Stimulated activated naive CD8-positive, alpha-beta T cell treated with anti-CD3 and anti-CD28 coated beads, Interleukin-15, Interleukin-2, amounts not matched to agents 100 ng/mL and 50 ng/mL, for 24 hours (primary cell): ENCODE results near the gene ALDH3A1.

Experiments used
- H3K27ac Mint-ChIP-seq: one replicate; pipeline ENCODE4 v1.8.0; 2021; ENCODE audit warnings: mild to moderate bottlenecking, mixed read lengths
- H3K27me3 Mint-ChIP-seq: one replicate; pipeline ENCODE4 v1.8.0; 2021; ENCODE audit warnings: mixed read lengths
- H3K36me3 Mint-ChIP-seq: one replicate; pipeline ENCODE4 v1.8.0; 2021; ENCODE audit warnings: low read depth, mixed read lengths
- H3K4me1 Mint-ChIP-seq: one replicate; pipeline ENCODE4 v1.8.0; 2021; ENCODE audit warnings: low read depth, mixed read lengths
- H3K4me3 Mint-ChIP-seq: one replicate; pipeline ENCODE4 v1.8.0; 2021; ENCODE audit warnings: mild to moderate bottlenecking, mixed read lengths
- H3K9me3 Mint-ChIP-seq: one replicate; pipeline ENCODE4 v1.8.0; 2021; ENCODE audit warnings: mixed read lengths

Gene ALDH3A1

DNA sequence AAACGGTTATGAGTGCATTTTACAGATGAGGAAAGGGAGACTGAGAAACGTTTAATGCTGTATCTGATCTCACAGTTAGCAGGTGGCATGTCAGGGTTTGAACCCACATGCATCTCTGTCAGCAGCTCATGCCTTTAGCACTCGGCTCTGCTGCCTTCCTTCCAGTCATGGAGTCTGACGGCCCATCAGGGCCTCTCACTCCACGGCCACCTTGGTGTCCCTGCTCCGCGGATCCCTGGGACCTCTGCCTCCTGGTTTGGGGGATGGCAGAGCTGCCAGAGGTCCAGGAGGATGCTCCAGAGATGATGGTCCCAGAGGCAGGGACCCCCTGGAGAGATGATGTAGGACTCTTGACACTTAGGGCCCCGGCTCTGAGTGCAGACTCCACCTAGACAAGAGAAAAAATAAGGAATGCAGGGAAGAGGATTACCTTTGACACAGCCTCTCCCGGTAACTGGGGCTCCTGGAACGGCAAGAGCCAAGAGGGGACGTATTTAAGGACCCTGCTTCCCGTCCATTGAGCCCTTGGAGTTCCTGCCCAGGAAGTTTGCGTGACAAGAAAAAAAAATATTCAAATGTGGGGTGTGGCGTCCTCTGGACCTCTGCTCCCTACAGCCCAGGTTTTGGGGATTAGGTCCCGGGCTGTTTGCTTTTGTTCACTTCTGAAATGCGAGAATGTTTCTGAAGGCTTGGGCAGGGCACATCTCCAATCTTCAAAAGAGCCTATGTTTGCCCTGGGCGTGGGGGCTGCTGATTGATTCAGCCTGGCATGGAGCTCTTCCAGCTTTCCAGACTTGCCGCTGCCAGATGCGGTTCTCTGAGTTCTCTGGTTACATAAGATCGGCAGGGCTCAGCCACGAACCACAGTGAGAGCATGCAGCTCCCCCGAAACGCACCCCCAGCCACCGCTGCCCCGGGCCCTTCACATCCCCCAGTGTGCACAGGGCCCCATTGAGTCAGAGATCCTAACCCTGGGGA is at the start of gene ALDH3A1:
TSS of gene ALDH3A1 (minus strand) at position 470 of the 978 bp plus-strand sequence. CDS start 3,169 bp downstream, outside the sequence.
- Mint-ChIP-seq H3K4me1 (no peaks in the 10 kb centered on the region), H3K9me3 (no peaks in the 10 kb centered on the region), H3K36me3 (no peaks in the 10 kb centered on the region)

DNA sequence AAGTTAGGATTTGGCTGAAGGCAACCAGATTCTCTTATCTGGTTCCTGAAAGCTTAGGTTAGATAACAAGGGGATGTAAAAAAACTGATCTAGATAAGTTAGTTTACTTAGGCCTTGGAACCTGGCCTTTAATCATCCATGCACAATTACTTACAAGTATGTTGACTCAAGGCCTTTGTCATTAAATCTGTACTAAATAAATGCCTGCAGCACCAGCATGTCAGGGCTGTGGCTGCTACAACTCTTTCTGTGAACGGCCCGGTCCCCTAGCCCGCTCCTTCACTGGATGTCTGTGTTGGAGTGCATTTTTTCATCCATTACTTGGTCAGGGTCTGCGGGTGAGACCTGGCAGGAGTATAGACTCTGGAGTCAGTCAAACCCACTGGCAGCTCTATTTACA is 48.4 kb upstream of the ALDH3A1 start:
- Mint-ChIP-seq H3K4me3 (no peak overlapping the region), H3K27ac (no peak overlapping the region), H3K9me3 (peaks cover 16% of the 10 kb centered on the region), H3K36me3 (peaks cover 73% of the 10 kb centered on the region), H3K4me1 (no peaks in the 10 kb centered on the region), H3K27me3 (no peaks in the 10 kb centered on the region)

More for the DNA sequence above, at the start of gene ALDH3A1:
- Mint-ChIP-seq H3K27ac (no peak within 1 kb of the TSS), H3K4me3 (no peak within 1 kb of the TSS), H3K27me3 (peaks cover 19% of the 10 kb centered on the region)

DNA sequence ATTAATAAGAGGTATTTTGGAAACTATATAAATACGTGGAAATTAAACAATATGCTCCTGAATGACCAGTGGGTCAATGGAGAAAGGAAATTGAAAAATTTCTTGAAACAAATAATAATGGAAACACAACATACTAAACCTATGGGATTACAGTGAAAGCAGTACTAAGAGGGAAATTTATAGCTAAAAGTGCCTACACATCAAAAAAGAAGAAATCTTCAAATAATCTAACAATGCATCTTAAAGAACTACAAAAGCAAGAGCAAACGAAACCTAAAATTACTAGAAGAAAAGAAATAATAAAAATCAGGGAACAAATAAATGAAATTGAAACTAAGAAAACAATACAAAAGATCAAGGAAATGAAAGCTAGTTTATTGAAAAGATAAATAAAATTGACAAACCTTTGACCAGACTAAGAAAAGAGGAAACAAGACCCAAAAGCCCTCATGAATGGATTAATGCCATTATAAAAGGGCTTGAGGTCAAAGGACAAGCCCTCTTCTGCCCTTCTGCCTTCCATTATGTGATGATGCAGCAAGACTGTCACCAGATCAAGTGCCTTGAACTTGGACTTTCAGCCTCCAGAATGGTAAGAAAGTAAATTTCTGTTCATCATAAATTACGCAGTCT is 43.9 kb upstream of the ALDH3A1 start:
- no peaks in the 10 kb centered on the region for H3K4me1 Mint-ChIP-seq
- H3K4me3 Mint-ChIP-seq = no peak overlapping the region
- H3K27me3 Mint-ChIP-seq = no peaks in the 10 kb centered on the region
- no peak overlapping the region for H3K27ac Mint-ChIP-seq
- peaks cover 76% of the 10 kb centered on the region for H3K36me3 Mint-ChIP-seq
- H3K9me3 Mint-ChIP-seq = peaks cover 16% of the 10 kb centered on the region

DNA sequence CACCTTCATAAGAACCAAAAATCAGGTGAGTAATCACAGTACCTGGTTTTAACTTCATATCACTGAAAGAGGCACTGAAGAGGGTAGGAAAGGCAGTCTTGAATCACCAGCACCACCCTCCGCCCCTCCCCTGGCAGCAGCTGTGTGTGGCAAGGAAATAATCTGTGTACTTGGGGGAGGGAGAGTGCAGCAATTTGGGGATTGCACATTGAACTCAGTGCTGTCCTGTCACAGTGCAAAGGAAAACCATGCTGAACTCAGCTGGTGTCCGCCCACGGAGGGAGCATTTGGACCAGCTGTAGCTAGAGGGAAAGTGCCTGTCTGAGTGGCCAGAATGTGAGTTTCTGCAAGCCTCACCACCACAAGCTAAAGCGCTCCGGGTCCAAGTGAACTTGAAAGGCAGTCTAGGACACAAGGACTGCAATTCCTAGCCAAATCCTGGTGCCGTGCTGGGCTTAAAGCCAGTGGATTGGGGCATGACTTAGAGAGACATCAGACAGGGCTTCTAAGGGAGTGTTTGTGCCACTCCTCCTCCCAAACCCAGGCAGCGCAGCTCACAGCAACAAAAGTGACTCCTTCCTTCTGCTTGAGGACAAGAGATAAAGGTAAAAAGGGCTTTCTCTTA is 39.7 kb upstream of the ALDH3A1 start:
- no peak overlapping the region for H3K4me3 Mint-ChIP-seq
- no peaks in the 10 kb centered on the region for H3K27me3 Mint-ChIP-seq
- peaks cover 35% of the 10 kb centered on the region for H3K36me3 Mint-ChIP-seq
- no peak overlapping the region for H3K27ac Mint-ChIP-seq
- no peaks in the 10 kb centered on the region for H3K4me1 Mint-ChIP-seq
- H3K9me3 Mint-ChIP-seq = no peaks in the 10 kb centered on the region

GRCh38 chr17:19785854-19786253 is 37.8 kb upstream of the ALDH3A1 start:
- H3K9me3 Mint-ChIP-seq = no peaks in the 10 kb centered on the region
- no peaks in the 10 kb centered on the region for H3K27me3 Mint-ChIP-seq
- no peak overlapping the region for H3K4me3 Mint-ChIP-seq
- H3K4me1 Mint-ChIP-seq = no peaks in the 10 kb centered on the region
- no peak overlapping the region for H3K27ac Mint-ChIP-seq
- peaks cover 31% of the 10 kb centered on the region for H3K36me3 Mint-ChIP-seq

GRCh38 chr17:19781488-19782458 is 33.7 kb upstream of the ALDH3A1 start:
- Mint-ChIP-seq H3K4me1 (no peaks in the 10 kb centered on the region), H3K27me3 (no peaks in the 10 kb centered on the region), H3K36me3 (peaks cover 16% of the 10 kb centered on the region), H3K4me3 (no peak overlapping the region), H3K27ac (no peak overlapping the region), H3K9me3 (no peaks in the 10 kb centered on the region)

DNA sequence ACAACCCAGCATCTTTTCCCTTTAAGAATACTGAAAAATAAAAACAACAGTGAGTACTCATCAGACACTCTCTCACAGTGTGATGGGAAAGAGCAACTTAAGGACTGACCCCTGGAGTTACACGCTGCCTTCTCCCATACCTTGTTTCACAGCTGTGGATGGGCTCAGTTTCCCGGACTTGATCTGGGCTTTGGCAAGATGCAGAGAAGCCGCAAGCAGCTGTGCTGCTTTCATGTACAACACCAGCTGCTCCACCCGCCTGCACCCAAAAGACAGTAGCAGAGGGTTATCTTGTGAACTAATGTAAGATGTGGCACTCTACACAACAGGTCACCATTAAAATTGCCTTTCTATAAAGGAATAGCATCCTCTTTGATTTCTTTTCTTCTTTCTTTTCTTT is 32.7 kb upstream of the ALDH3A1 start:
- Mint-ChIP-seq H3K36me3 (peaks cover 16% of the 10 kb centered on the region), H3K4me3 (no peak overlapping the region), H3K9me3 (no peaks in the 10 kb centered on the region), H3K4me1 (no peaks in the 10 kb centered on the region), H3K27ac (no peak overlapping the region), H3K27me3 (no peaks in the 10 kb centered on the region)

- peaks cover 27% of the 10 kb centered on the region for H3K4me1 Mint-ChIP-seq
- no peak overlapping the region for H3K27ac Mint-ChIP-seq
- H3K4me3 Mint-ChIP-seq = no peak overlapping the region
- no peaks in the 10 kb centered on the region for H3K27me3 Mint-ChIP-seq
- H3K36me3 Mint-ChIP-seq = peaks cover 8% of the 10 kb centered on the region
- no peaks in the 10 kb centered on the region for H3K9me3 Mint-ChIP-seq
These were observed 25.4 kb upstream of the ALDH3A1 start for GRCh38 chr17:19773534-19773933.

GRCh38 chr17:19771971-19772630 is 24.0 kb upstream of the ALDH3A1 start:
- Mint-ChIP-seq H3K36me3 (peaks cover 8% of the 10 kb centered on the region), H3K4me3 (no peak overlapping the region), H3K27ac (no peak overlapping the region), H3K4me1 (peaks cover 33% of the 10 kb centered on the region), H3K27me3 (no peaks in the 10 kb centered on the region), H3K9me3 (no peaks in the 10 kb centered on the region)

DNA sequence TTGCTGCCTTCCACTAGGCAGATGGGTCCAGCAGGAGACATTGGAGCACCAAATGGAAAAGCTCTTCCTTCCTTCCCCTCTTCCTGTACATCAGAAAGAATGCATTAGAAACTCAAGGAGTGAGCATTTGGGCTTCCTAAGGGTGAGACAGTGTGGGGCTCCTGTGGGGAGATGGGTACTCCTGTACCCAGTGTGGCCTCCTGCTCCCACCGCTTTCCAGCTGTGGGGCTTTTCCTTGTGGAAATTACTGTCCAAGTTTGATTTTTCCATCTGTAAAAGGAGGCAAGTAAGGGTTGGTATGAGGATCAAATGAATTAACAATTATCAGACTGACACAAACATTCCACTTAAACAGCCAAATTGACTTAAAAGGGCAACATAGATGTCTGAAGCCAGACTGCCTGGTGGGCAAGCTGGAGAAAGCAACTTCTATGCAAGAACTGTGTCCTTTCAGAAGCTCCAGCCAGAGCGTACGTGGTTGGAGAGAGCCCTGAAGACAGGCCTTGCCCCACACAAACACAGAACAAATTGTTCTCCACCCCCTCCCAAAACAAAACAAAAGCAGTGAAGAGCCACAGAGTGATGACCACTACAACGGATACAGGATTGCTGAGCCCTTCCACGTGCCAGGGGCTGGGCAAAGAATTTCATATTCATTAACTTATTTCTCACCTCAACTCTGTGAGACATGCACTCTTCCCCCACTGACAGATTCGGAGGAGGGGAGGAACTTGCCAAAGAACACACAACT is 23.1 kb upstream of the ALDH3A1 start:
- H3K27me3 Mint-ChIP-seq = no peaks in the 10 kb centered on the region
- no peak overlapping the region for H3K27ac Mint-ChIP-seq
- peaks cover 8% of the 10 kb centered on the region for H3K36me3 Mint-ChIP-seq
- no peaks in the 10 kb centered on the region for H3K9me3 Mint-ChIP-seq
- H3K4me1 Mint-ChIP-seq = peaks cover 33% of the 10 kb centered on the region
- H3K4me3 Mint-ChIP-seq = no peak overlapping the region

DNA sequence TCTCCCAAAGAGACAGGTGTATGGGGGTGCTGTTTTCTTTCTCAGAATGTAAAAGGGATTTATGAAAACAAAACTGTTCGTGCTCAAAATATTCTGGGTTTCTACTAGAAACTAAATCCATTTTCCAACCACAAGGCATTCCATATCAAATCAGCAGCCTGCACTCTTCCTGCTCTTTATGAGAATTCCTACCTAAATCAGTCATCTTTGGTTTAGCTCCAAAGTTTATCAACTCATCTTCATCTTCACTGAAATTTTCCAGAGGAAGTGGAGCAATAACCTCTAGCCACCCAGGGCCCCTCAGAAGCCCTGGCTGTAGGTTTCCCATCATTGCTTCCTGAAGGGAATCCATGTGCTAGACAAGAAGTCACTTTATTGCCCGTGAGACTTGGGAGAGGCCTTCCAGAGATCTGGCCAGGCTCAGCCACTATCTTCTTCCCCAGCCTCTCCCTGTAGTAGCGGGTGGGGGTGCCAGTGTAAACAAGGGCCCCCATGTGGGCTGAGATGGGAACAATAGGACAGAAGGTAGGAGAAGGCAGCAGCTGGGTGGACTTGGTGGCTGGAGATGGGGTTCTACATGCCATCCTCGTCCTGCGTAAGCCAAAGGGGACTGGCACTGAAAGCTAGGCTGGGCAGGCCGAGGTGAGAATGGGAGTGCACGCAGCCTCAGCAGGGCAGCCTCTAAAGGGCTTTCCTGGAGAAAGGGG is 22.0 kb upstream of the ALDH3A1 start:
- Mint-ChIP-seq H3K36me3 (no peaks in the 10 kb centered on the region), H3K4me1 (peaks cover 33% of the 10 kb centered on the region), H3K9me3 (no peaks in the 10 kb centered on the region), H3K27ac (peak overlapping the region; percentile 11), H3K4me3 (no peak overlapping the region), H3K27me3 (no peaks in the 10 kb centered on the region)

GRCh38 chr17:19768046-19768782 is 20.1 kb upstream of the ALDH3A1 start:
- Mint-ChIP-seq H3K4me3 (no peak overlapping the region), H3K4me1 (peaks cover 33% of the 10 kb centered on the region)

More at GRCh38 chr17:19768046-19768782, 20.1 kb upstream of the ALDH3A1 start:
- H3K36me3 Mint-ChIP-seq = no peaks in the 10 kb centered on the region
- H3K9me3 Mint-ChIP-seq = no peaks in the 10 kb centered on the region
- H3K27ac Mint-ChIP-seq = no peak overlapping the region
- no peaks in the 10 kb centered on the region for H3K27me3 Mint-ChIP-seq
